ENCODE results near the gene ELOA.
"Not testable (repeated sequence)": the region's sequence is repeated elsewhere in the genome, so short reads cannot be mapped to it uniquely, and the experiment has no call there.

Gene ELOA

DNA sequence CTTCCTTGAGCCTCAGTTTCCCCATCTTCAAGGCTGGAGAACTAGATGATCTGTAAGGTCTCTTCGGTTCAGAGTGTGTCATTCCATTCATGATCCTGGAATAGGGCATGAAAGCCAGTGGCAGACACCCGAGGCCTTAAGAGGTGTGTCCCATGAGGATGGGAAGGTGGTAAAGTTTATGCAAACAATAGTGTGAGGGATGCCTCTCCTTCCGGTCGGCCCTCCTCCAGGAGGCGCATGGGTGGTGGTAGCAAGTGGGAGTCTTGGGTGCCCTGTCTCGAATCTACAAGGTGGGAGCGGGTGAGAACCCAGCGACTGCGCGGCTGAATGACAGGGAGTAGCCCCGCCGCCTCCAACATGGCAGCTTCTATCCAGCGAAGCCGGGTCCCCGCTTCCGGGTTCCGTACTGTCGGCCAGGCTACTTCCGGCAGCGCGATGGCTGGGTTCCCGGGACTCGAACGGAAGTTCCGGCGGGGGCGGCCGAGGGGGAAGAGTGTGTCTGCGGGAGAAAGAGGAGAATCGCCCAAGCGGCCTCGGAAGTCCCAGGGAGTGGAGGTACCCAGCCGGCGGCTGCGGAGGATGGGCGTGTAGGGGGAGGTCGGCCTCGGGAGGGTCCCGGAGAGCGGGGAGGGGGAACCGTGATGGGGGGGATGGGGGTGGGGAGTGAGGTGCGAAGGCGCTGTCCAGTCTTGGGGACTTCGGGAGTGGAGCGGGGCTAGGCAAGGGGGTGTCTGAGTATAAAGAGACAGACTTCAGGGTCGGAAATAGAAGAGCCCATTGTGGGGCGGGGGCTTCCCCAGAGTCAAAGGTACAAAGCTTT lies 47.6 kb downstream of the ELOA start, which contains the start of gene LYPLA2:
Gene LYPLA2, plus strand, starts transcription at position 450 of the 820 bp plus-strand sequence. CDS start 1,538 bp downstream, outside the sequence.
- DNase-seq: no peak

DNA sequence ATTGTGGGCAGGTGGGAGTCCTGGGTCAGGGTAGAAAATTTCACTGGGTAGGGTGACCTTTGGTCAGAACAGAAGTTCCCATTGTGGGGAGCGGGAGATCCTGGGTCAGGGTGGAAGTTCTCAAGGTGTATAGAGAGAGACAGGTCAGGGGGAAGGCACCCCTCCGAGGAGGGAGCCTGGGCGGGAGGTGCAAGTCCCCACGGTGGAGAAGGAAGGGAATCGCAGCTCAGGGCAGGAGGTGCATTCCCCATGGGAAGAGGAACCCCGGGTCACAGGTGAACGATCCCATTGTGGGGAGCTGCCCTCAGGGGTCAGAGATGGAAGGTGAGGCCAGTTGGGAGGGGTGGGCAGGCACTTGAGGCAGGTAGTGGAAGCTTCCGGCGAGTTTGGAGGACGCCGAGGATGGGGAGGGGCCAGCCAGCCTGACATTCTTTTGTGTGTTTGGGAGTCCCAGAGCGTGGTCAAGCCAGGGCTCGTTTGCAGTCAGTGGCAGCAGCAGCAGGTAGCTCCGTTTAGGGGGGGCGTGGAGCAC lies 48.3 kb downstream of the ELOA start:
- DNase-seq: no peak

DNA sequence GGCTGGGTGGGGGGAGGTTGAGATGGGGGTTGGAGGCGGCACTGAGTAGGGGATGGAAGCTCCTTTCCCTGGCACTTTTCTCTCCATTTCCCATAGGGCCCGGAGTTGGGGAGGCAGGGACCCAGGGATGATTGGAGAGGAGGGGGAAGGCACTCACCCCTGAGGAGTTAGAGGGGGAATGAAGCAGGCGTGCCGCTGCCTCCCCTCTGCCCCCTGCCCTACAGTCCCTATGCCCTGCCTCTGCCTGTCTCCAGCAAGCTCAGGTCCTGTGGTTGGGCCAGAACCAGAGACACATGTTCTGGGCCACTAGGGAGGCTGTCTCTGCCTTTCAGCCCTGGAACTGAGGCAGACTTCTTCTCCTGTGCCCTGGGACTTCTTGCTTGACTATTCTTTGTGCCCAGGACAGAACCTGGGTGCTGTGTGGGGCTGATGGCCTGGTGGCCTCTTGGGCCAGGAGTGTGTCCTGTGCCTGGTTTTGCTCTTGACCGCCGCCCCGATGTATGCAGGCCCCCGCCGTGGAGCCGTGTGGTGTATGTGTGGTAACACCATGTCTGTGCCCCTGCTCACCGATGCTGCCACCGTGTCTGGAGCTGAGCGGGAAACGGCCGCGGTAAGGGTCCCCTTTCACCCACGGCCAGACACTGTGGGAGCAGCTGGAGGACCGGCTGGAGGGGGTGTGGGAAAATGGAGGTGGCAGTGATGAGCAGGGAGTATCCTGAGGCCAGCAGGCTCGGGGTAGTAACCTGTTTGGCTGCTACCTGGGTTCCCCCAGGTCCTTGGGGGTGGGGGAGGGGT lies 49.1 kb downstream of the ELOA start:
- DNase-seq: no peak

DNA sequence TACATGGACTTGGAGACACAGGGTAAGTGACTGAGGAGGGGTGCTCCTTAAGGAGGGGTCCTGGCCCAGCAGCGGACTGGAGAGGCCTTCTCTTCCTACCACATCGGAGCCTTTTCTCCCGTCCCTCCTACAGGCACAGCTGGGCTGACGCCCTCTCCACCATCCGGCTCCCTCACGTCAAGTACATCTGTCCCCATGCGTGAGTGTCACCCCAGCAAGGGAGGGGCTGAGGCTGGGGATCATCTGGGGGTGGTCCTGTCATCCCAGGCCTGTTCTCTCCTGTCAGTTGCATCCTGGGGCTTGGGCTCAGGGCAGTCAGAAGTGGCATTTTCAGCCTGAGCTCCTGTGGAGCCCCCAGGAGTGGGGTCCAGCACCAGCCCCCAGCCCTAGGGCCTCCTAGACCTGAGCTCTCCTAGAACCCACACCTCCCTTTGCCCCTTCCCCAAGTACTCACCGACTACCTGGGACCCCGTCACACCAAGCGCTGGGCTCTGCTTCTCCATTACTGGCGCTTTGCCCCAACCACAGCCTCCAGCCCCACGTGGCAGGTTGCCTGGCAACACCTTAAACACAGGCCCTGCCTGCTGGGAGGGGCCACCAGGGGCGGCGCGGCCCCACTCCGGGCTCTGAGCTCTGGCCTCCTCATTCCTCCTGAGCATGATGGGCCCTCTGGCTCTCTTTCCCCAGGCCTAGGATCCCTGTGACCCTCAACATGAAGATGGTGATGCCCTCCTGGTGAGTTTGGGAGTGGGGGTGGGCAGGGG lies 49.9 kb downstream of the ELOA start:
- no peak for DNase-seq

DNA sequence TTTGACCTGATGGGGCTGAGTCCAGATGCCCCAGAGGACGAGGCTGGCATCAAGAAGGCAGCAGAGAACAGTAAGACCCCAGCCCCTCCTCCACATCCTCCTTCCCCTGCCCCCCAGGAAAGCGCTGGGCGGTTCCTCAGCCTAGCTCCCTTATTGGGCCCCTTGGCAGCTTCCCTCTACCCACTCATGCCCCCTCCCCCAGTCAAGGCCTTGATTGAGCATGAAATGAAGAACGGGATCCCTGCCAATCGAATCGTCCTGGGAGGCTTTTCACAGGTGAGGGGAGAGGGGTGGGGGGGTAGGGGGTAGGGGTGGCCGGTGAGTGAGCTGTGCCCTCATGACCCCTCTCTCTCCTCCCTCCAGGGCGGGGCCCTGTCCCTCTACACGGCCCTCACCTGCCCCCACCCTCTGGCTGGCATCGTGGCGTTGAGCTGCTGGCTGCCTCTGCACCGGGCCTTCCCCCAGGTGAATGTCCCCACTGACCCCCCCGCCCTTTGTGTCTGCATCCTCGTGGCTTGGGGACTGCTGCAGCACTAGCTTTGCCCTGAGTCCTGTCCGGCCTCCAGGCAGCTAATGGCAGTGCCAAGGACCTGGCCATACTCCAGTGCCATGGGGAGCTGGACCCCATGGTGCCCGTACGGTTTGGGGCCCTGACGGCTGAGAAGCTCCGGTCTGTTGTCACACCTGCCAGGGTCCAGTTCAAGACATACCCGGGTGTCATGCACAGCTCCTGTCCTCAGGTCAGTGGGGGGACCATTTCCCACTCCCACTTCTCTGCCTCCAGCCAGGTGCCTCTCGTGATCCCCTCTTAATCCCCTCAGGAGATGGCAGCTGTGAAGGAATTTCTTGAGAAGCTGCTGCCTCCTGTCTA lies 50.8 kb downstream of the ELOA start:
- no peak for DNase-seq

DNA sequence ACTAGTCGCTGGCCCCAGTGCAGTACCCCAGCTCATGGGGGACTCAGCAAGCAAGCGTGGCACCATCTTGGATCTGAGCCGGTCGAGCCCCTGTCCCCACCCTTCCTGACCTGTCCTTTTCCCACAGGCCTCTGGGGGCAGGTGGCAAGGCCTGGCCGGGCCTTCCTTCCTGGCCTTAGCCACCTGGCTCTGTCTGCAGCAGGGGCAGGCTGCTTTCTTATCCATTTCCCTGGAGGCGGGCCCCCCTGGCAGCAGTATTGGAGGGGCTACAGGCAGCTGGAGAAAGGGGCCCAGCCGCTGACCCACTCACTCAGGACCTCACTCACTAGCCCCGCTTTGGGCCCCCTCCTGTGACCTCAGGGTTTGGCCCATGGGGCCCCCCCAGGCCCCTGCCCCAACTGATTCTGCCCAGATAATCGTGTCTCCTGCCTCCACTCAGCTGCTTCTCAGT lies 51.5 kb downstream of the ELOA start:
- not testable (repeated sequence) for DNase-seq

DNA sequence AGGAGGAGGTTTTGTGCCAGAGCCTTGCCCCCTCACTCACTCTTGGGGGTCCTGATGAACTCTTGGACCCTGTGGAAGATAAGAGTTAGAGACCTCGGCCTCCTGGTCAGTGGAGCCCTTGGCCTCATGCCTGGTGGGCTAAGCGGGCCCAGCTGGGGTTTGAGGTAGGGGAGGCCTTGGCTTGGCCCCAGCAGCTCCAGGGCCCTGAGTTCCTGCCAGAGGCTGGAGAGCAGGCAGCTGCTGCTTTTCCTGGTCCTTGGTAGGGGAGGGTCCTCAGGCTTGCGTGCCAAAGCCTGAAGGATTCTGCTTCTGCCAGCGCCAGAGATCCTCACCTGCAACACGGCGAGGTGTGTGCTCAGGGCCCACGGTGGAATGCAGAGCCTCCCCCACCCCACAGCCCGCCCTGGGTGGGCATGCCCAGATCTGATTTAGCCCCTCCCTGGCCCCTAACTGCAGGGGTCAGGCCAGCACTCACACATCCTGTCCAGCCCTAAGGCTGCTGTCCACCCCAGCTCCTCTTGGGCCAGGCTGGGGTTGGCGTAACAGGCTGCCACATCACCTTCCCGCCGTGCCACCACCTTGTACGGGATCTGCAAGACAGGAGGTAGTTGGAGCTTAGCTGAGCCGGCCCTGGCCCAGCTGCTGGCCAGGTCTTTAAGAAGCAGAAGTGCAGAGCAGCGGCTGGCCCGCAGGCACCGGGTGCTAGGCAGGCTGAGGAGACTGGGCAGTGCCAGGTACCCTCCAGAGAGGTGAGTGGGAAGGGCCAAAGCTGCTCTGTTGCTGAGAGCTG lies 52.6 kb downstream of the ELOA start:
- no peak for DNase-seq

DNA sequence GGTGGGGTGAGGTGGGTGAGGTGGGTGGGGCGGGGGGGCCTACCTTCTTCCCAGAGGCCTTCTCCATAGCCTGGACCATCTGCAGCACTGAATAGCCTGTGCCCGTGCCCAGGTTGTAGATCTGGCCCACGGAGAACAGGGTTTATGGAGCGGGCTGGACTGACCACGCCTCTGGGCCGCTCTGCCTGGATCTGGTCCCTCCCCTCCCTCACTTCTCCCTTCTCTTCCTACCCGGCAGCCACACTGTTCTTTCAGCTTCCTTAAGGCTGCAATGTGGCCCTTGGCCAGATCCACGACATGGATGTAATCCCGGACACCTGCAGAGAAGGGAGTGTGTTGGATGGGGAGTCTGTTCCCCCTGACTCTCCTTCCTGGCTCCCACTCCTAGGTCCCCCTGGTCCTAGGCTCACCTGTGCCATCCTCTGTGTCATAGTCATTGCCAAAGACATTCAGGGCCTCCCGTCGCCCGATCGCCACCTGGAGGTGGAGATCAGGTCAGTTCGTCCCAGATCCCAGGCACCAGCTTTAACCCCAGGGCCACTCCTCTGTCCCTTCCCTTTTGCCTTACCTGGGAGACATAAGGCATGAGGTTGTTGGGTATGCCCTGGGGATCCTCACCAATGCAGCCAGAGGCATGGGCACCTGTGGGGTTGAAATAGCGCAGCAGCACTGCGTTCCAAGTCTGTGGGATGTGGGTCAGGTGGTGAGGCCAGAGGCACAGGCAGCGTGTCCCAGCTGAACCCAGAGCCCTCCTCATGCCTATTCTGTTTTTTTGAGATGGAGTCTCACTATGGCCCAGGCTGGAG lies 53.4 kb downstream of the ELOA start:
- no peak for DNase-seq

DNA sequence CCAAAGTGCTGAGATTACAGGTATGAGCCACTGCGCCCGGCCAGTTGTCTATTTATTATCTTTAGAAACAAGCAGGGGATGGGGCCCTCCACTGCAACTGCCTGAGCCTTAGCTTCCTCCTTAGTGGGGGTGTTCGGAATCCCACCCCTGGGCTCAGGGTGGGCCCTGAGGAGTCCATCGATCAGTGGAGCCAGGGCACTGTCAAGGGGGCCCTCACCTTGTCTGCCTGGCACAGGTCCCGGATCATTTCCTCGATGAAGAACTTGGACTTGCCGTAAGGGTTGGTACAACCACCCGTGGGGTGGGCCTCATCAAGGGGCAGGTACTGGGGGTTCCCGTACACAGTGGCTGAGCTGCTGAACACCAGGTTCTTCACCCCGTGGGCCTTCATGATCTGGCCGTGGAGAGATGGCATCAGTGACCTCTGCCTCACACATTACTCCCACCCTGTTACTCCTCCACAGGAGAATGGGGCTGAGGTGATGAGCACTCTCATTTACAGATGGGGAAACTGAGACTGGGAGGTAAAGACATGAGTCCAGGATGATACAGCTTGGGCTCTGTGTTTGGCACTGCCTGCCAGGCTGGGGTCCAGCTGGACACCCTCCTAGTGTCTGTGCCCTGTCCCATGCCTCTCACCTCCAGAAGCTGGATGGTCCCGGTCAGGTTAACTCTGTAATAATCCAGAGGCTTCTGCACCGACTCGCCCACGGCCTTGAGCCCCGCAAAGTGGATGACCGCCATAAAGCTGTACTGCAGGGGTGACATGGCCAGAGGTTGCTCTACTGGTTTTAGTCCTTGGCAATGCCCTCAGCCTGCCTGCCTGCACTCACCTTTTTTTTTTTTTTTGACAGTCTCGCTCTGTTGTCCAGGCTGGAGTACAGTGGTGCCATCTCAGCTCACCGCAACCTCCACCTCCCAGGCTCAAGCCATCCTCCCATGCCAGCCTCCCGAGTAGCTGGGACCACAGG lies 54.5 kb downstream of the ELOA start:
- DNase-seq: no peak

DNA sequence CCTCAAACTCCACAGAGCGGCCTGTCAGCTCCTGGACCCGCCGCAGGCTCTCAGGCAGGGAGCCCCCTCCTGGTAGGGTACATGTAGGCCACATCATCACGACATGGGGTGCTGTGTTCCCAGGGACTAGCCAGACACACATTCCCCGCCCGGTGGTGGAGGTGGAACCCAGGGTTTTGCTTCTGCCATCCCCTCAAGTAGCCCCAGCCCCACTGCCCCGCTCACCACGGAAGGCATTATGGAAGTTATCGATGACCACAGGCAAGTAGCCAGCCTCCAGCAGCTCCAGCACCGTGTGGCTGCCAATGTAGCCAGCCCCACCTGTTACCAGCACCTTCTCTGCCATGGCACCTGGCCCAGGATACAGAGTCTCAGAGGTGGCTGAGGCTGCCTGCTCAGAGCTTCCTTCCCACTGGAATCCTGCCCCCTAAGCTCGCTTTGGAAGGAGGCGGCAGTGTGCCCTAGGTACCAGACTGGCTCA lies 55.4 kb downstream of the ELOA start:
- no peak for DNase-seq

DNA sequence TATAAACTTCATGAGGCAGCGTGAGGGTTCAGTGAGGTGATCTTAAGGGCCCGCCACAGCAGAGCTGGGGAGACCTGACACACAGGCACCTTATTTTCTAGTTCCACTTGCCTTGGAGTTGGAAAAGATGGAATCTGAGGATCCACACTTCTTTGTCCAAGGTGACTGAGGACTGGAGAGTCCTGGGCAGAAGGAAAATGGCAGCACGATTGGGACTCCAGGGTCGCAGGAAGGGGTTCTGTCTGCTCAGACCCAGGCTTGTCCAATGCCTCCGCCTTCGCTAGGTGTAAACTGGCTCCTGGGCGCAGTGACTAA lies 55.9 kb downstream of the ELOA start:
- DNase-seq: no peak

DNA sequence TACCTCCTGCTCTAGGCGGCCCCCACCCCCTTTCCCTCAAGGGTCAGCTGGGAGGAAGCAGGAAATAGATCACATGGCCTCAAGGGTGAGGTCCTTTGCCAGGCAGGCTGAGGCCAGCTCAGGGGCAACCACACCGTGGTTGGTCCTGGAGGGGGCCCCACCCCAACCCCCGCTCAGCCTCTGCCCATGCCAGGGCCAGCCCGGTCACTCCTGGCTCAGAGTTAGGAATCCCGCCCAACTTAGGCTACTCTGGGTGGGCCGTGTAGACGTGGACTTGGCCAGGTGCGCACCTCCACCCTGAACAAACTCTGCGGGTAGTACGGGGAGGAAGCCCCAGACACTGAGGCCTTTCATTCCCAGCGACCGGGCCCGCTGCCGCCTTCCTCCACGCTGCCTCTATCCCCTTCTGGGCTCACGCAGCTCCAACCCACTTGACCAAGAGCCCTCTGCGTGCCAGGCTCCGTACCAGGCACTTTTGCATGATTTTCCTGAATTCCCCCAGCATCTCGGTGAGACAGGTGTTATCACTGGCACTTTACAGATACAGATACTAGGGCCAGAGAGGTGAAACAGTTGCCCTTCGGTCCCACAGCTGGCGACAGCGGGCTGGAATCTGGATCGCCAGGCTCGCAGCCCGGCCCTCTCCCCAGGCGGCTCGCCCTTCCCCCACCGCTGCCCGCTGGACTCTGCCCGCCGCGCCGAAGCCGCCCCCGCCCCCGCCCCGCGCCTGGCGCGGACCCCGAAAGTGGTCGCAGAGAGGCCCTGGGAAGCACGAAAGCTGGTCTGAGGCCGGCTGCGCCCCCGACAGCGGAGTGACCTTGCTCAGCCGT lies 56.5 kb downstream of the ELOA start:
- no peak for DNase-seq

DNA sequence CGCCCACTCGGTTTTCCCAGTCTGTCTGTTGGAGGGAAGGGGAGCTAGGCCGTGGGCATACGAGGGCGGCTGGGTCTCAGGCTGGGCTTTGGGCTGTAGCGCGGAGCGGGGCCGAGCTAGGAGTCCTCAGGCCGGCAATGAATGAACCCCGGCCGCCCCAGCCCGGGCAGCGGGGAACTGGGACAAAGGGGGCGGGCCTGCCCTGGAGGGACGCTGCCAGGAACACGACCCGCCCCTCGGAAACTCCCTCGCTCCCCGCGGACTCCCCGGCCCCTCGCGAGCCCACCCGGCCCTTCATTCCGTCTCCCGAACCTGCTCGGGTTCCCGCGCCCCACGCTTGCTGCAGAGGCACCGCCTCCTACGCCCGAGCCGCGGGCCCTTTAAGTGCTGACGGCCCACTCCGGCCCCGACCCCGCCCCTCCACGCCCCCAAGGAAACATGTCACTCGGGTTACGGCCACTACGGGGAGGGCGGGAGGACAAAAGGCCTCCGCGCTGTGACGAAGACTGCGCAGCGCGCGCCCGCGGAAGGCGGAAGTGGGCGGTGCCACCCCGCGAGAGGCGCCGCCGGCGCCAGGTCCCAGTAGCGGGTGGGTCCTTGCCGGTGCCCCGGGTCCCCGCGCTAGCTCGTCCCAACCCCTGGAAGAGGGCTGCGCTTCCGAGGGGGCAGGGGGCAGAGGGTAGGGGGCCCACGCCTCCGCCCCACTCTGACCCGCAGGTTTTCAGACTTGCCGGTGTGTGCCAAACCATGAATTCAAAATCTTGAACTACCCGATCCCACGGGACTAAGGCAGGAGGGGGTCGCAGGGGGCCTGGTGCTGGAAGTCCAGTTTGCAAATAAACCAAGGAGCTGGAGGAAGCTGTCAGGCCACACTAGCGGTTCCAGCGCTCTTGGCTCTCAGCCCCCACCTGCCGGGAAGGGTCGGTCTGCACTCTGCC lies 57.4 kb downstream of the ELOA start, which contains the start of gene GALE:
Gene GALE, minus strand, starts transcription at position 355 of the 938 bp plus-strand sequence. CDS start 1,747 bp downstream, outside the sequence.
- DNase-seq: peak; percentile 49

DNA sequence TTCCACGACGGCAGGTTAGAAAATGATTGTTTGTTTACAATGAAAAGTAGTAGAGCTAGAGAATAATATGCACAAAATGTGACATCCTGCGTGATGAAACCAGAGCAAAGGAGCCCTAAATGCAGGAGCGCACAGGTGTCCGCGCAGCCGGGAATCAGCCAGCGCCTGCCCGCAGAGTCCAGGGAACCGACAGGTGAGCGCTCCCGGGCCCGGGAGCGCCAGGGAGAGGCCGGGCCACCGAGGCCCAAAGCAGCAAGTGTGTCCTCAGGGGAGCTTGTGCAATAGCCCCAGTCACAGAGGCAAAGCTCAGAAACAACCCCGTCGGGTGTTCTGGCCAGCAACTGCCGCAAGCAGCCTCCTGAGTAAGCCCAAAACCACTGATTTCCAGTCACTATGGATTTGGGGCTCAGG lies 58.1 kb downstream of the ELOA start:
- DNase-seq: no peak

DNA sequence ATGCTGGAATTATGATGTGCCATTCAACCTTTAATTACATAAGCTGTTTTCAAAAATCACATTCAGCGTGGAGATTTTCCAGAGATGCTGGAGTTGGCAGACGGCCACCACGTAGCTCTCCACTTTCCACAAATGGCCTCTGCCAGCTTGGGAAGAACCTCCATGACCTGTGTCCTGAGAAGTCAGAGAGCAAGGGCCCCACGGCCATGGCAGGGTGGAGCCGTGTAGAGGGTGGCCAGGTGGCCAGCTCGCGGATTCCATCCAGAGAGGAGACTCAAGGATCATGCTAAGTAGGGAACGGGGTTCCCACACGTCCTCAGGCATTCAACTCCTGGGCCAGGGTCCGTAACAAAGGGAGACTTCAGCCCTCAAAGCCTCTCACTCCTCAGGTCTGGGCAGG lies 58.6 kb downstream of the ELOA start:
- DNase-seq: no peak

DNA sequence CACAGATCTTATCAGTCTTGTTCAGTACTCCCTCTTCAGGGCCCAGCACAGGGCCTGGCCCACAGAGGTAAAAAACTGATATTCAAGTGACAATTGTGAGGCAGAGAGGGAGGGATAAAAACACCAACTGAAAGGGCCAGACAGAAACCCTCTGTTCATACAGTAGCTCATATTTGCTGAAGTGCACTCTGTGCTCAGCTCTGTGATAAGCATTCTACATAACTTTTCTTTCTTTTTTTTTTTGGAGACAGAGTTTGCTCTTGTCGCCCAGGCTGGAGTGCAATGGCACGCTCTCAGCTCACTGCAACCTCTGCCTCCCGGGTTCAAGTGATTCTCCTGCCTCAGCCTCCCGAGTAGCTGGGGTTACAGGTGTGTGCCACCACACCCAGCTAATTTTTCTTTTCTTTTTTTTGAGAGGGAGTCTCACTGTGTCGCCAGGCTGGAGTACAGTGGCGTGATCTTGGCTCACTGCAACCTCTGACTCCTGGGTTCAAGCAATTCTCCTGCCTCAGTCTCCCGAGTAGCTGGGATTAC lies 59.6 kb downstream of the ELOA start:
- not testable (repeated sequence) for DNase-seq

Data from cortex of kidney (tissue), 1 donor.